Measurements from ENCODE around the gene MALL. TPM values are rescaled to one million over a fixed set of nuclear protein-coding genes. Genes with fewer than 3 reads are reported as not detected.

Gene MALL
- total and polyA plus RNA-seq, 2 experiments from 2014 or later: 5.9 to 9.3 TPM

- Mint-ChIP-seq H3K9me3 (no peaks in the 10 kb centered on the region), H3K4me1 (no peaks in the 10 kb centered on the region), H3K27me3 (ENCODE audit: insufficient read depth, low read depth, poor library complexity) (peaks cover 1% of the 10 kb centered on the region), H3K27ac (no peak overlapping the region), H3K4me3 (no peak overlapping the region), H3K36me3 (ENCODE audit: low read depth) (no peaks in the 10 kb centered on the region)
- Histone ChIP-seq H3K4me3 (no peak overlapping the region), H4K20me1 (replicated peaks; ENCODE audit: insufficient read depth) (no peaks in the 10 kb centered on the region), H3K4me1 (ENCODE audit: insufficient read depth) (no peaks in the 10 kb centered on the region), H3K9me2 (ENCODE audit: insufficient read depth) (no peaks in the 10 kb centered on the region), H3F3A (replicated peaks; ENCODE audit: low read depth) (no peaks in the 10 kb centered on the region), H3K27me3 (ENCODE audit: insufficient read depth) (no peaks in the 10 kb centered on the region), H3K27ac (ENCODE audit: low read depth) (no peak overlapping the region), H3K4me2 (no peak overlapping the region), H3K79me2 (replicated peaks; ENCODE audit: insufficient read depth) (no peaks in the 10 kb centered on the region), H2AFZ (no peak overlapping the region), H3K36me3 (ENCODE audit: insufficient read depth) (no peaks in the 10 kb centered on the region)
- DNase-seq (ENCODE audit: low spot score) (no peak), ATAC-seq (no peak)
- TF ChIP-seq NANOG (IDR thresholded peaks at IDR 0.05; ENCODE audit: borderline replicate concordance) (no peak), EZH2phosphoT487 (IDR thresholded peaks at IDR 0.05; ENCODE audit: unreplicated experiment) (no peak), STAT1 (IDR thresholded peaks at IDR 0.05; ENCODE audit: unreplicated experiment) (no peak), CREB1 (CRISPR knock-in tag; IDR thresholded peaks at IDR 0.05; ENCODE audit: low read depth) (no peak), JUNB (IDR thresholded peaks at IDR 0.05; ENCODE audit: unreplicated experiment) (no peak), ZNF331 (CRISPR knock-in tag; IDR thresholded peaks at IDR 0.05; ENCODE audit: low read depth) (no peak), ETS1 (IDR thresholded peaks at IDR 0.05) (no peak), POLR2AphosphoS5 (IDR thresholded peaks at IDR 0.05; ENCODE audit: low read depth) (no peak), REST (IDR thresholded peaks at IDR 0.05; ENCODE audit: unreplicated experiment) (no peak), CTCF (conservative IDR thresholded peaks at IDR 0.05; ENCODE audit: low read depth in 2 of 2) (no peak)
Observed at GRCh38 chr2:110126086-110126773, 10.6 kb upstream of the MALL start.

Measured in GM23338 (cell line).